Testis (tissue), 2 donors: Measurements from ENCODE around the gene XRCC4.

ENCODE experiments used
- POLR2A ChIP-seq: fragments of 450-650 bp; IDR thresholded peaks from one replicate; pipeline ENCODE4 v1.6.1; 2017; ENCODE audit warnings: antibody characterized with exemption, mild to moderate bottlenecking, moderate library complexity
- TF ChIP-seq, protein P1 (sequence below), 3 experiments: fragments of 450-650 bp in 2 of 3; fragments of 200-600 bp in 1 of 3; sonication (generic) in 1 of 3; IDR thresholded peaks; one replicate each; pipeline ENCODE4 v1.5.1; 2016 to 2019; ENCODE audit warnings: antibody characterized with exemption in 3 of 3, mild to moderate bottlenecking in 2 of 3, moderate library complexity in 1 of 3

DNA sequence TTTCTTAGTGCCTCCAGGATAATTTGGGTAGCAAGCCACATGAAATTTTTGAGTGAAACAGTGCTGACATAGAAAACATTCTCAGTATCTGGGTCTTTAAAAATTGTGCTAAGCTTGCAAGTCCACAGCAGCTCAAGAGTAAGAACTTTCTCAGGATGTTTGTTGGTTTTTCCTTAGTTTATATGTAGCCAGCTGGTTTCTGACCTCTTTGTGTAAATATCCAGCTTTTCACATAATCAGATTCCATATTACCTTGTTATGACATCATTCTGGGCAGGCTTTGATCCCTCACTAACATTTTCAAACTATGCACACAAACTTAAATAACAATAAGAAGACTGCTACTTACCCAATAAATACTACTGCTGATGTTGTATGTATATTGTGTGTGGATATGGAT, 311.3 kb downstream of the XRCC4 start:
- no peak for TF ChIP-seq POLR2A
- TF ChIP-seq, protein P1, sequence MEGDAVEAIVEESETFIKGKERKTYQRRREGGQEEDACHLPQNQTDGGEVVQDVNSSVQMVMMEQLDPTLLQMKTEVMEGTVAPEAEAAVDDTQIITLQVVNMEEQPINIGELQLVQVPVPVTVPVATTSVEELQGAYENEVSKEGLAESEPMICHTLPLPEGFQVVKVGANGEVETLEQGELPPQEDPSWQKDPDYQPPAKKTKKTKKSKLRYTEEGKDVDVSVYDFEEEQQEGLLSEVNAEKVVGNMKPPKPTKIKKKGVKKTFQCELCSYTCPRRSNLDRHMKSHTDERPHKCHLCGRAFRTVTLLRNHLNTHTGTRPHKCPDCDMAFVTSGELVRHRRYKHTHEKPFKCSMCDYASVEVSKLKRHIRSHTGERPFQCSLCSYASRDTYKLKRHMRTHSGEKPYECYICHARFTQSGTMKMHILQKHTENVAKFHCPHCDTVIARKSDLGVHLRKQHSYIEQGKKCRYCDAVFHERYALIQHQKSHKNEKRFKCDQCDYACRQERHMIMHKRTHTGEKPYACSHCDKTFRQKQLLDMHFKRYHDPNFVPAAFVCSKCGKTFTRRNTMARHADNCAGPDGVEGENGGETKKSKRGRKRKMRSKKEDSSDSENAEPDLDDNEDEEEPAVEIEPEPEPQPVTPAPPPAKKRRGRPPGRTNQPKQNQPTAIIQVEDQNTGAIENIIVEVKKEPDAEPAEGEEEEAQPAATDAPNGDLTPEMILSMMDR (IDR thresholded peaks at IDR 0.05) = no peak
